ENCODE data around the gene DIAPH2.
A peak's percentile ranks its signal among the peaks of the same experiment; 100 is the strongest.

DIAPH2 gene

DNA sequence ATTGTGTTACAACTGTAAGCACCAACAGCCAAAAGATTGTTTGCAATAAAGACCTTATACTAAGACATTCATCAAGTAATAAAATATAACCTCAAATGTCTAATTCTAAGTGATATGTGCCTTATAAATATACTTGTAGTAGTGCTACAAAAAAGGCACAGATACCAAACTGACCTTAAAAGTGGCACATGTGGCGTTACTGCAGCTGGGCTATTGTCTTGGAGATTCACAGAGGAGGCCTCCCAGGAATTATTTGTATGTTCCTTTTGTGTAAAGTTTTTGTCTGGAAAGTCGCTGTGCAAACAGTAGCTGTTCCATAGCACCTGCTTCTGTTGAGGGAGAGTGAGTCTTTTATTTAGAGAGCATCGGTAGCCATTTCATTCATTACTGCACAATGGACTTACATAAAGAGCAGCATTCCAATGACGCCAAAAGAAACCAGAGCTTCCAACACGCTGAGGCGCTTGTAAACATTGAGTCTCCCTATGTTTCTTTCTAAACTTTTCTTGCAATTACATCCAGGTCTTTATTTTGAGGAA is 342.8 kb downstream of the DIAPH2 start:
- Histone ChIP-seq H3K9me3 (no peaks in the 10 kb centered on the region), H3K27ac (no peak overlapping the region), H3K27me3 (no peaks in the 10 kb centered on the region), H3K4me3 (no peak overlapping the region), H3K36me3 (no peaks in the 10 kb centered on the region), H3K4me1 (no peaks in the 10 kb centered on the region)
- DNase-seq, result no peak
- intact Hi-C loops (cut with DNase I; ENCODE audit: low total_unique reads), result no loop called here
- TF ChIP-seq, protein P1, sequence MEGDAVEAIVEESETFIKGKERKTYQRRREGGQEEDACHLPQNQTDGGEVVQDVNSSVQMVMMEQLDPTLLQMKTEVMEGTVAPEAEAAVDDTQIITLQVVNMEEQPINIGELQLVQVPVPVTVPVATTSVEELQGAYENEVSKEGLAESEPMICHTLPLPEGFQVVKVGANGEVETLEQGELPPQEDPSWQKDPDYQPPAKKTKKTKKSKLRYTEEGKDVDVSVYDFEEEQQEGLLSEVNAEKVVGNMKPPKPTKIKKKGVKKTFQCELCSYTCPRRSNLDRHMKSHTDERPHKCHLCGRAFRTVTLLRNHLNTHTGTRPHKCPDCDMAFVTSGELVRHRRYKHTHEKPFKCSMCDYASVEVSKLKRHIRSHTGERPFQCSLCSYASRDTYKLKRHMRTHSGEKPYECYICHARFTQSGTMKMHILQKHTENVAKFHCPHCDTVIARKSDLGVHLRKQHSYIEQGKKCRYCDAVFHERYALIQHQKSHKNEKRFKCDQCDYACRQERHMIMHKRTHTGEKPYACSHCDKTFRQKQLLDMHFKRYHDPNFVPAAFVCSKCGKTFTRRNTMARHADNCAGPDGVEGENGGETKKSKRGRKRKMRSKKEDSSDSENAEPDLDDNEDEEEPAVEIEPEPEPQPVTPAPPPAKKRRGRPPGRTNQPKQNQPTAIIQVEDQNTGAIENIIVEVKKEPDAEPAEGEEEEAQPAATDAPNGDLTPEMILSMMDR (IDR thresholded peaks at IDR 0.05), result no peak

DNA sequence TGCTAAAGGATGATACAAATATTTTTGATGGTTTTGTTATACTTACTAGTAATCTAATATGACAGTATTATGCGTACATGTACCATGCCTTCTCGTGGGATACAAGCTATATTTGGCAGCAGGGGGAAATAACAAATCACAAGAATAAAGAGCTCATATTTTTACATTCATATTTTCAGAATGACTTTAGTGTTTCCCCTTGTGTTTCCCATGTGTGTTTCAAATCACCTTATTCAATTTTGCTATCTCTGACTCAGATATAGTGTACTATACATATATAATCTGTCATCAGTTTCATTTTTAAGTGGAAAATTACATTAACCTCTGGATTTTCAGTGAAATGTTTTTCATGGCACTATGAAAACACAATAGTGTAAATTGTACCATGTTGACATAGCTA is 345.8 kb downstream of the DIAPH2 start:
- H3K36me3 ChIP-seq, result no peaks in the 10 kb centered on the region
- no peaks in the 10 kb centered on the region for H3K4me1 ChIP-seq
- H3K4me3 ChIP-seq, result no peak overlapping the region
- DNase-seq, result no peak
- TF ChIP-seq, protein P1 (IDR thresholded peaks at IDR 0.05), result no peak
- H3K27ac ChIP-seq, result no peak overlapping the region
- H3K27me3 ChIP-seq, result no peaks in the 10 kb centered on the region
- H3K9me3 ChIP-seq, result no peaks in the 10 kb centered on the region
- intact Hi-C loops (cut with DNase I; ENCODE audit: low total_unique reads), result no loop called here

GRCh38 chrX:97030947-97031346 is 346.3 kb downstream of the DIAPH2 start:
- DNase-seq, result no peak
- Histone ChIP-seq H3K27me3 (no peaks in the 10 kb centered on the region), H3K4me3 (no peak overlapping the region), H3K4me1 (no peaks in the 10 kb centered on the region), H3K27ac (no peak overlapping the region), H3K9me3 (no peaks in the 10 kb centered on the region), H3K36me3 (no peaks in the 10 kb centered on the region)
- TF ChIP-seq, protein P1 (IDR thresholded peaks at IDR 0.05), result no peak
- intact Hi-C loops (cut with DNase I; ENCODE audit: low total_unique reads), result no loop called here

DNA sequence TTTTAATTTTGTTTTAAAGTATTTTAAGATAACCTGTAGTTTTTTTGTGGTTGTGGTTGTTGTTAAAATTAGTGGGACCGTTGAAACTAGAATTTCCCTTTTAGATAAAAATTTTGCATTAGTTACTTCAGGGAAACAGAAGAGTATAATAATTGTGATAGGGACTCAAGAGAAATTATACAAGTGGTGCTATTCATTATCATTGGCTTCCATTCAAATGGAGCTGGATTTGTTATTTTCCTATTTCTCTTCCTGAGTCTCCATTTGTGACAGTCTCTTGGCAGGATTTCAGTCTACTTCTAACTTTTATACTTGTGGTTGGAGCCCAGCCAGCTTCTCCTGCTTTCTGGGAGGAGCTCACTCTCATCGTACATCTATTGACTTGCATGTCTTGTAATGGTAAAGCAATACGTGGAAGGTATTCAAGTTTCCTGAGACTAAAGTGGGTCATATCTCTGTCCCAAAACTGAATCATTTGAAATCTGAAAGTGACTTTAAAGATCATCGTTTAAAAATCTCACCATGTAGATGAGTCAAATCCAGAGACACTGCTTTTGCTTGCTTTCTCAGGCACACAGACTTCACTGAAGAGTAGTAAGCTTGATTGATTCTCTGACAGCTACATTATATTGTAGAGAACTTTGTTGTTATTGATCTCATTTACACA is 354.9 kb downstream of the DIAPH2 start:
- H3K9me3 ChIP-seq, result no peaks in the 10 kb centered on the region
- no peaks in the 10 kb centered on the region for H3K36me3 ChIP-seq
- H3K27ac ChIP-seq, result no peak overlapping the region
- intact Hi-C loops (cut with DNase I; ENCODE audit: low total_unique reads), result no loop called here
- H3K4me3 ChIP-seq, result no peak overlapping the region
- TF ChIP-seq, protein P1 (IDR thresholded peaks at IDR 0.05), result no peak
- H3K4me1 ChIP-seq, result peaks cover 0 to 12% (median 0%) of the 10 kb centered on the region in 4 donors
- H3K27me3 ChIP-seq, result no peaks in the 10 kb centered on the region
- DNase-seq, result peak in 1 of 2 donors; percentile 21

DNA sequence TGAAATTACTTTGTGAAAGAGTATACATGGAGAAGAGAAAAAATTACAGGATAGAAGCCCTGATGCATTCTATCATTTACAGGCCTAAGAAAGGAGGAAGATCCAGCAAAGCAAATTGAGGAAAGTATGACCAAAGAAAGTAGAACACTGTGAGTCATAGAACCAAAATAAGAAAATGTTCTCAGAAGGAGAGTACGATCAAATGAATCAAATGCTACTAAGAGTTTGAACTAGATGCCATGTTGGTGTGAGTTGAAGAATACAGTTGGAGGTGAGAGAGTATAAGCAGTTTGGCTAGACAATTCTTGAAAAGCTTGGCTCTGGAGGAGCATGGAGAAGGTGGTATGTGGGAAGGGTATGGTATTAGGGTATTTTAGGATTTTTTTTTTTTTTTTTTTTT is 360.8 kb downstream of the DIAPH2 start:
- no peak overlapping the region for H3K27ac ChIP-seq
- TF ChIP-seq, protein P1 (IDR thresholded peaks at IDR 0.05), result no peak
- H3K36me3 ChIP-seq, result no peaks in the 10 kb centered on the region
- no peaks in the 10 kb centered on the region for H3K27me3 ChIP-seq
- H3K9me3 ChIP-seq, result no peaks in the 10 kb centered on the region
- intact Hi-C loops (cut with DNase I; ENCODE audit: low total_unique reads), result no loop called here
- no peaks in the 10 kb centered on the region for H3K4me1 ChIP-seq
- no peak for DNase-seq
- no peak overlapping the region for H3K4me3 ChIP-seq
